OCI-LY3 (cell line): ENCODE results near the gene HEXIM2.

ENCODE experiments used
- H2AFZ ChIP-seq: fragments of 200-600, 300-600 bp; shearing (Covaris generic); 2 replicates; pipeline ENCODE4 v1.6.0; 2014; ENCODE audit warnings: antibody characterized with exemption, low read depth, low read length
- H3K27ac ChIP-seq: fragments of 200-600, 300-600 bp; sonication (generic); 2 replicates; pipeline ENCODE4 v1.5.1; 2014; ENCODE audit warnings: mild to moderate bottlenecking, low read length, moderate library complexity, mixed read lengths
- H3K27me3 ChIP-seq: fragments of 200-600, 300-600 bp; sonication (generic); 2 replicates; pipeline ENCODE4 v1.6.1; 2014; ENCODE audit warnings: low read depth, low read length, mixed read lengths
- H3K36me3 ChIP-seq: fragments of 200-600, 300-600 bp; sonication (generic); replicated peaks from 2 replicates; pipeline ENCODE3; 2014; ENCODE audit warnings: low read depth, low read length, mixed read lengths
- H3K4me1 ChIP-seq: fragments of 300-600, 200-600 bp; sonication (generic); 2 replicates; pipeline ENCODE4 v1.6.1; 2014; ENCODE audit warnings: low read length, mixed read lengths
- H3K4me2 ChIP-seq: fragments of 200-600, 300-600 bp; sonication (generic); 2 replicates; pipeline ENCODE4 v1.6.1; 2014; ENCODE audit warnings: low read length, mixed read lengths
- H3K4me3 ChIP-seq: fragments of 300-600, 200-600 bp; sonication (generic); 2 replicates; pipeline ENCODE4 v1.5.1; 2014; ENCODE audit warnings: antibody characterized with exemption, mild to moderate bottlenecking, low read length, moderate library complexity
- H3K79me2 ChIP-seq: fragments of 300-600, 200-600 bp; shearing (Covaris generic); 2 replicates; pipeline ENCODE4 v1.6.1; 2014; ENCODE audit warnings: mild to moderate bottlenecking, low read length, mixed read lengths
- H3K9ac ChIP-seq: fragments of 300-600, 200-600 bp; shearing (Covaris generic); 2 replicates; pipeline ENCODE4 v1.6.0; 2014; ENCODE audit warnings: mild to moderate bottlenecking, low read length, moderate library complexity
- H3K9me3 ChIP-seq: fragments of 200-600, 300-600 bp; shearing (Covaris generic); 2 replicates; pipeline ENCODE4 v1.6.1; 2014; ENCODE audit warnings: low read length, mixed read lengths; ENCODE audit not compliant: insufficient read depth
- H4K20me1 ChIP-seq: fragments of 200-600, 300-600 bp; sonication (generic); 2 replicates; pipeline ENCODE4 v1.6.1; 2016; ENCODE audit warnings: low read length, mixed read lengths; ENCODE audit not compliant: insufficient read depth
- CTCF ChIP-seq: fragments of 200-600, 300-600 bp; sonication (generic); IDR thresholded peaks from 2 replicates; pipeline ENCODE4 v1.5.1; 2014; ENCODE audit warnings: antibody characterized with exemption, low read length, low read depth
- EZH2phosphoT487 ChIP-seq: fragments of 200-600 bp; shearing (Covaris generic); IDR thresholded peaks from 2 replicates; pipeline ENCODE4 v1.6.1; 2018; ENCODE audit warnings: antibody characterized with exemption, mixed run types, low read depth

HEXIM2 gene

DNA sequence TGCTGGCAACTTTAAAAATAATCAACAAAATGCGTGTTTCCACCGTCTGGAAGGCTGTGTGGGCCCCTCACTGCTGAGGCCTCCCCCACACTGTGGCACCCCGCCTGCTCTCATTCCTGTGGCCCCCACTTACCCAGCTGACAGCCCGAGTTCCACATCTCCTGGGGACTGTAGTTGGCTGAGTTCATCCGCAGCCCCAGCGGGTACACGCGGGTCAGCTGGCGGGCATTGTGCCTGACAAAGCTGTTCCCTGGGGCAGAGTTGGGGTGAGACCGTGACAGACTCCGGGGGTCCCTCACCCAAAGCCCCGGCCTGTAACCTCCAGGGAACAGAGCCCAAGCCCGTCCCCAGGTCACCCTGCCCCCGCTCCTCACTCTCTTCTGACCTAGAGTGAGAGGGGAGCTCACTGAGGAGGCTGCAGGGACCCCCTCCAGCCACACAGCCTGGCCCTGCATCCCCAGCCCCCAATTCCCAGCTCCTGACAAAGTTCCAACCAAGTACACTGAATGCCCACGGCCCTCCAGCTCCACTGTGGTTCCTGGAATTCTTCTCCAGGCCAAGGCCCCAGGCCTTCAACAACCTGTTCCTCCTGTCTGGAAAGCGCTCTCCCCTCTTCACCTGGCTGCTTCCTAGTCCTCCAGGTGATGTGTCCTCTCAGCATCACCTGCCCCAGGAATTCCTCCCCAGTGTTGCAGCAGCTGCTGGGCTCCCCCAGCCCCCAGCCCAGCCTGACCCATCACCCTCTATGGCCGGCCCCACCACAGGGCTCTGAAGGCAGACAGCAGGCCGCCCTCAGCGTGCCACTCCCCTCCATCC lies 47.4 kb upstream of the HEXIM2 start:
- Histone ChIP-seq H3K79me2 (no peaks in the 10 kb centered on the region), H3K9me3 (no peaks in the 10 kb centered on the region), H4K20me1 (no peaks in the 10 kb centered on the region), H3K4me2 (no peak overlapping the region), H3K9ac (no peak overlapping the region), H3K27ac (no peak overlapping the region), H3K27me3 (no peaks in the 10 kb centered on the region), H3K4me1 (peaks cover 7% of the 10 kb centered on the region; the same call in 1 of the 2 replicates), H3K4me3 (no peak overlapping the region), H3K36me3 (no peaks in the 10 kb centered on the region), H2AFZ (no peak overlapping the region)
- TF ChIP-seq CTCF (no peak), EZH2phosphoT487 (no peak)

GRCh38 chr17:45115015-45115625 lies 46.6 kb upstream of the HEXIM2 start:
- Histone ChIP-seq H3K4me1 (peaks cover 7% of the 10 kb centered on the region; the same call in 1 of the 2 replicates), H3K9ac (no peak overlapping the region), H3K79me2 (no peaks in the 10 kb centered on the region), H3K4me2 (no peak overlapping the region), H3K27ac (no peak overlapping the region), H4K20me1 (no peaks in the 10 kb centered on the region), H3K4me3 (no peak overlapping the region), H2AFZ (no peak overlapping the region), H3K27me3 (no peaks in the 10 kb centered on the region), H3K36me3 (no peaks in the 10 kb centered on the region), H3K9me3 (no peaks in the 10 kb centered on the region)
- TF ChIP-seq CTCF: no peak

GRCh38 chr17:45115871-45116270 lies 45.8 kb upstream of the HEXIM2 start:
- Histone ChIP-seq H3K4me2 (no peak overlapping the region), H2AFZ (no peak overlapping the region), H3K9me3 (no peaks in the 10 kb centered on the region), H3K27ac (no peak overlapping the region), H3K9ac (no peak overlapping the region), H3K79me2 (no peaks in the 10 kb centered on the region), H3K36me3 (no peaks in the 10 kb centered on the region), H3K27me3 (no peaks in the 10 kb centered on the region), H4K20me1 (no peaks in the 10 kb centered on the region), H3K4me1 (peaks cover 7% of the 10 kb centered on the region; the same call in 1 of the 2 replicates), H3K4me3 (no peak overlapping the region)
- TF ChIP-seq EZH2phosphoT487 (no peak), CTCF (no peak)

DNA sequence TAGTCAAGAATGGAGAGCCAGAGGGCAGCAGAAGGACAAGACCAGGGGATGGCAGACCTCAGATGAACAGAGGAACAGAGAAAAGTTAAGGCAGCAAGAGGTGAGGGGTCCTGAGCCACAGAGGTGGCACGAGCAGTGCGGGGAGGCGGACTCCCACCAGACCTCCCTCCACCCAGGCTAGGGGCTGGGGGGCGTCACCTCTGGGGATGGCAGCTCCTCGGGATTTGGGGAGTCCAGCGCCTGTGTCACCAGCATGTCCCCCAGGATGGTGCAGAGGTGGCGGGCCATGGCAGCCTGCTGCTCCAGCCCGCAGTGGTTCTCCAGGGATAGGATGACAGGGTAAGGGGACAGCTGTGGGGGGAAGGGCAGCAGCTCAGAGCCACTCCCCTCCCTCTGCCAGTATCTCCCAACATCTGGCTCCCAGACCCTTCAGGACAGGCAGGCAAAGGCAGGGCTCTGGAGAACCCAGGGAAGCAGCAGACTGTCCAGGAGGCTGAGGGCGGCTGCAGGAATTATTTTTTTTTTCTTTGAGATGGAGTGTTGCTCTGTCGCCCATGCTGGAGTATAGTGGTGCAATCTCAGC lies 45.1 kb upstream of the HEXIM2 start:
- Histone ChIP-seq H3K4me1 (peaks cover 7% of the 10 kb centered on the region; the same call in 1 of the 2 replicates), H4K20me1 (no peaks in the 10 kb centered on the region), H2AFZ (no peak overlapping the region), H3K4me2 (no peak overlapping the region), H3K27me3 (no peaks in the 10 kb centered on the region), H3K9me3 (no peaks in the 10 kb centered on the region), H3K79me2 (no peaks in the 10 kb centered on the region), H3K27ac (no peak overlapping the region), H3K36me3 (no peaks in the 10 kb centered on the region), H3K9ac (no peak overlapping the region), H3K4me3 (no peak overlapping the region)
- no peak for TF ChIP-seq EZH2phosphoT487
- TF ChIP-seq CTCF: no peak
